ENCODE data around the gene SSU72. TPM values are rescaled to one million over a fixed set of nuclear protein-coding genes. Genes with fewer than 3 reads are reported as not detected.
"Not testable (repeated sequence)": the region's sequence is repeated elsewhere in the genome, so short reads cannot be mapped to it uniquely, and the experiment has no call there.

The SSU72 gene
- total and polyA plus RNA-seq, 2 donors (not counting 3 experiments of a cell fraction or from before 2014, with no cell fraction given) = 85.9 to 129 TPM

DNA sequence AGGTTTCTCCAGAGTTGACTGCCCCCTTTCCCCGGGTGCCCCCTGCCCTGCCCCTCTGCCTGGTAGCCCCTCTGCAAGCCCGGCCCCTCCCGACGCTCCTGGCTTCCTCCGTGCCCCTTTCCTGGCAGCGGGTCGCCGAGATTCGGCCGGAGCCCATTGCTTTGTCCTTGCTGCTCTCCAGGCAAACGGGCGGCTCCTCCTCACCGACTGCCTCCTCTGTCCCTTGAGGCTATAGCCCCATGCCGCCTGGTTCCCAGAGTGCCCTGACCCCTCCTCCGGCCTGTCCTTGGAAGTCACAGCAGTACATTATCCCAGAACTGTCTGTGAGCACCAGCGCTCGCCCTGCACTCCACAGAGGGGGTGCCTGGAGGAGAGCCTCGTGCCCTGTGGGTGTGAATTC, 61.0 kb downstream of the SSU72 start:
- H3K4me2 ChIP-seq (ENCODE audit: insufficient read depth, low read length); H3K9me3 ChIP-seq (replicated peaks; ENCODE audit: control insufficient read depth, insufficient read depth, low read length); H3K9ac ChIP-seq (replicated peaks; ENCODE audit: extremely low read depth, insufficient read depth, low read length); BruUV-seq (replicated peaks); H3K9me1 ChIP-seq (replicated peaks; ENCODE audit: control insufficient read depth, extremely low read depth, insufficient read depth, low read length); H3K4me1 ChIP-seq (ENCODE audit: control insufficient read depth, extremely low read depth, insufficient read depth, low read length); dilution Hi-C loops (cut with MboI; ENCODE audit: extremely low pct_ligation_motif_present, low sequenced_read_pairs); H4K20me1 ChIP-seq (replicated peaks; ENCODE audit: control insufficient read depth, extremely low read depth, insufficient read depth, low read length); CTCF ChIA-PET; DNase-seq (ENCODE audit: low read depth, low spot score); H3K4me3 ChIP-seq (replicated peaks in 1 of 3; ENCODE audit: insufficient read depth in 1 of 3, low read depth in 1 of 3, low read length in 3 of 3); H2AFZ ChIP-seq (ENCODE audit: low read depth, low read length); POLR2A ChIA-PET; H3K36me3 ChIP-seq (ENCODE audit: control insufficient read depth in 2 of 2, extremely low read depth in 1 of 2, insufficient read depth in 2 of 2, low read length in 2 of 2); H3K27ac ChIP-seq (ENCODE audit: insufficient read depth, low read depth, low read length); H3K27me3 ChIP-seq (ENCODE audit: control insufficient read depth in 2 of 2, insufficient read depth in 2 of 2, low read length in 2 of 2); FAIRE-seq: not testable (repeated sequence)
- peaks cover 21% of the 10 kb centered on the region for H3K79me2 ChIP-seq (ENCODE audit: control insufficient read depth, insufficient read depth, low read length)
- intact Hi-C loops (cut with micrococcal nuclease) = loop anchor here (2.0 to 5.0 kb wide), 2 partner anchors 61 to 104 kb away; partner anchors contain the start of genes MIB2 and SSU72

GRCh38 chr1:1512425-1512824, 62.2 kb downstream of the SSU72 start:
- peak; percentile 83 for FAIRE-seq
- dilution Hi-C loops (cut with MboI; ENCODE audit: extremely low pct_ligation_motif_present, low sequenced_read_pairs); H3K9me3 ChIP-seq (replicated peaks; ENCODE audit: control insufficient read depth, insufficient read depth, low read length); H3K4me2 ChIP-seq (ENCODE audit: insufficient read depth, low read length); H3K9me1 ChIP-seq (replicated peaks; ENCODE audit: control insufficient read depth, extremely low read depth, insufficient read depth, low read length); H2AFZ ChIP-seq (ENCODE audit: low read depth, low read length); DNase-seq (ENCODE audit: low read depth, low spot score); H4K20me1 ChIP-seq (replicated peaks; ENCODE audit: control insufficient read depth, extremely low read depth, insufficient read depth, low read length); POLR2A ChIA-PET; BruUV-seq (replicated peaks); H3K27me3 ChIP-seq (ENCODE audit: control insufficient read depth in 2 of 2, insufficient read depth in 2 of 2, low read length in 2 of 2); H3K9ac ChIP-seq (replicated peaks; ENCODE audit: extremely low read depth, insufficient read depth, low read length); H3K4me1 ChIP-seq (ENCODE audit: control insufficient read depth, extremely low read depth, insufficient read depth, low read length); H3K36me3 ChIP-seq (ENCODE audit: control insufficient read depth in 2 of 2, extremely low read depth in 1 of 2, insufficient read depth in 2 of 2, low read length in 2 of 2); H3K27ac ChIP-seq (ENCODE audit: insufficient read depth, low read depth, low read length); CTCF ChIA-PET: not testable (repeated sequence)
- intact Hi-C loops (cut with micrococcal nuclease) = loop anchor here (2.0 to 5.0 kb wide), 2 partner anchors 62 to 105 kb away; partner anchors contain the start of genes MIB2 and SSU72
- Histone ChIP-seq H3K79me2 (ENCODE audit: control insufficient read depth, insufficient read depth, low read length) (peaks cover 21% of the 10 kb centered on the region), H3K4me3 (replicated peaks in 1 of 3; ENCODE audit: insufficient read depth in 1 of 3, low read depth in 1 of 3, low read length in 3 of 3) (peak overlapping the region in 1 of 3 experiments; percentile 61)
